ENCODE measurements around the gene ZNF417. TPM values are rescaled to one million over a fixed set of nuclear protein-coding genes. Genes with fewer than 3 reads are reported as not detected.
A peak's percentile ranks its signal among the peaks of the same experiment; 100 is the strongest.
"Not testable (repeated sequence)": the region's sequence is repeated elsewhere in the genome, so short reads cannot be mapped to it uniquely, and the experiment has no call there.

Gene ZNF417
- total RNA-seq, 2 donors from 2014 or later = 9.6 to 17.5 TPM

DNA sequence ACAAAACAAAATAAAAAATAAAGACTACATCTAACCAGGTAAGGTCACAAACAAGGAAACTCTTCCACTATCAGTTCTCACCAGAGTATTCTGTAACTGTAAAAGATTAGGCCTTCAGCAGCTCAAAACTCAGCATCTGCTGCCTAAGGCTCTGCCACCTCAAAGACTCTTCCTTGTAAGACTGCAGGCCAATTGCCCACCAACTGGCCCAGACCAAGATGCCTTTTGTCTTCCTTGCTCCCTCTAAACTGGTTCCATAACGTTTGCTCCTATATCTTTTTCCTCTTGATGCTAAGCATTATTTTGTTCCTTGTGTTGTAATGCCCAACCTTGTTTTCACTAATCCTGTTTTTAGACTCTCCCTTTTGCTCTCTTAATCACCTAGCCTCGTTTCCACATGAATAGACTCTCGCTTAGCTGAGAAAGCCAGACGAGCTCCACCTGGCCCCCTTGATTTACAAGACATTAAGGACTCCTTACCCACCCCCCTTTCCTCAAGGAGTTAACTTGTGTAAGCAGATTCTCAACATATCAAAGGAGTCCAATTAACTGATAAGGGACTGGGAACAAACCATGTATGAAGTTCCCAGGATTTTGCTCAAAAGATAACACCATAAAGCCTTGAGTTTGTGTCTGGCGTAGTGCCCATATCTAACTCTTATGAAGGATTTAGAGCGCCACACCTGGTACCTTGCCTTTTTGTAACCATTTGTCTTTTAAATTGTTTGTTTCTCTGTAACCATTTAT, 29.0 kb downstream of the ZNF417 start:
- peak; percentile 50 for DNase-seq
- no peak overlapping the region for H3K27ac ChIP-seq
- H3K27me3 ChIP-seq = no peaks in the 10 kb centered on the region
- H3K4me3 ChIP-seq = no peak overlapping the region
- no peaks in the 10 kb centered on the region for H3K4me1 ChIP-seq
- H3K9me3 ChIP-seq = no peaks in the 10 kb centered on the region
- peak overlapping the region in 1 of 2 donors; percentile 55 for H3K9ac ChIP-seq (ENCODE audit: low read depth in 2 of 2, low read length in 2 of 2)
- intact Hi-C loops (cut with DNase I) = no loop called here
- H3K36me3 ChIP-seq = no peaks in the 10 kb centered on the region
- TF ChIP-seq, protein P1, sequence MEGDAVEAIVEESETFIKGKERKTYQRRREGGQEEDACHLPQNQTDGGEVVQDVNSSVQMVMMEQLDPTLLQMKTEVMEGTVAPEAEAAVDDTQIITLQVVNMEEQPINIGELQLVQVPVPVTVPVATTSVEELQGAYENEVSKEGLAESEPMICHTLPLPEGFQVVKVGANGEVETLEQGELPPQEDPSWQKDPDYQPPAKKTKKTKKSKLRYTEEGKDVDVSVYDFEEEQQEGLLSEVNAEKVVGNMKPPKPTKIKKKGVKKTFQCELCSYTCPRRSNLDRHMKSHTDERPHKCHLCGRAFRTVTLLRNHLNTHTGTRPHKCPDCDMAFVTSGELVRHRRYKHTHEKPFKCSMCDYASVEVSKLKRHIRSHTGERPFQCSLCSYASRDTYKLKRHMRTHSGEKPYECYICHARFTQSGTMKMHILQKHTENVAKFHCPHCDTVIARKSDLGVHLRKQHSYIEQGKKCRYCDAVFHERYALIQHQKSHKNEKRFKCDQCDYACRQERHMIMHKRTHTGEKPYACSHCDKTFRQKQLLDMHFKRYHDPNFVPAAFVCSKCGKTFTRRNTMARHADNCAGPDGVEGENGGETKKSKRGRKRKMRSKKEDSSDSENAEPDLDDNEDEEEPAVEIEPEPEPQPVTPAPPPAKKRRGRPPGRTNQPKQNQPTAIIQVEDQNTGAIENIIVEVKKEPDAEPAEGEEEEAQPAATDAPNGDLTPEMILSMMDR (IDR thresholded peaks at IDR 0.05) = no peak

DNA sequence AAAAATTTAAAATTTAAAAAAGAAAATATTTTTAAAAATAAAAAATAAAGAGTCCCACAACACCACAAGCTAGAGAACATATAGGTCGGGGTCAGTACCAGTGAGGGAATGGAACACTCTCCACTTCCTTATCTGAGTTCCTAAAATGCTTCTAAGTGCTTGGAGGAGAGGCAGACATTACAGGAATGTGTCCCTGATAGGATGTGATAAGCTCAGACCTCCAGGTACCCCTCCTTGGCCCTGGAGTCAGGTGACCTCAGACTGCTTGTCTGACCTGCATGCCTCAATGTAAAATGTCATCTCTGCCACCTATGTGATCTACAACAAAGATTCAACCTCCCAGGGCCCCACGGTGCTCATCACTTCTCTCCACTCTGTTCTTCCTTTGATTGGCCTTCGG, 30.3 kb downstream of the ZNF417 start:
- no peak for DNase-seq
- TF ChIP-seq, protein P1 (IDR thresholded peaks at IDR 0.05) = no peak
- no peak overlapping the region for H3K9ac ChIP-seq (ENCODE audit: low read depth in 2 of 2, low read length in 2 of 2)
- H3K36me3 ChIP-seq = no peaks in the 10 kb centered on the region
- intact Hi-C loops (cut with DNase I) = no loop called here
- H3K27me3 ChIP-seq = no peaks in the 10 kb centered on the region
- H3K27ac ChIP-seq = no peak overlapping the region
- H3K4me1 ChIP-seq = no peaks in the 10 kb centered on the region
- H3K4me3 ChIP-seq = no peak overlapping the region
- no peaks in the 10 kb centered on the region for H3K9me3 ChIP-seq

DNA sequence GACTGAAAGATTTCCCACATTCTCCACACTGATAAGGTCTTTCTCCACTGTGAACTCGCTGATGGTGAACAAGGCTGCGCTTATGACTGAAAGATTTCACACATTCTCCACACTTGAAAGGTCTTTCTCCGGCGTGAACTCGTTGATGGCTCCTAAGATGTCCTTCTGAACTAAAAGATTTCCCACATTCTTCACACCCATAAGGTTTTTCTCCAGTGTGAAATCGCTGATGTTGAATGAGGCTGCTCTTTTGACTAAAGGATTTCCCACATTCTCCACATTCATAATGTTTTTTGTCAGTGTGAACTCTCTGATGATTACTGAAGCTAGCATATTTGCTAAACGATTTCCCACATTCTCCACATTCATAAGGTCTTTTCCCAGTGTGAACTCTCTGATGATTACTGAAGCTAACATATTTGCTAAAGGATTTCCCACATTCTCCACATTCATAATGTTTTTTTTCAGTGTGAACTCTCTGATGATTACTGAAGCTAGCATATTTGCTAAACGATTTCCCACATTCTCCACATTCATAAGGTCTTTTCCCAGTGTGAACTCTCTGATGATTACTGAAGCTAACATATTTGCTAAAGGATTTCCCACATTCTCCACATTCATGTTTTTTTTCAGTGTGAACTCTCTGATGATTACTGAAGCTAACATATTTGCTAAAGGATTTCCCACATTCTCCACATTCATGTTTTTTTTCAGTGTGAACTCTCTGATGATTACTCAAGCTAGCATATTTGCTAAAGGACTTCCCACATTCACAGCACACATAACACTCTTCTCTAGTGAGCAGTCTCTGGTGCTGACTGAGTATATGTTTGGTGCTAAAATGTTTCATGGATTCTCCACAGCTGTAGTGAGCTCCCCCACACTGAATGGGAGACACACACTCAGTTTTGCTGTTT, 42.3 kb downstream of the ZNF417 start:
- H3K27ac ChIP-seq; H3K4me1 ChIP-seq; H3K36me3 ChIP-seq; H3K9ac ChIP-seq (ENCODE audit: low read depth in 2 of 2, low read length in 2 of 2); DNase-seq; H3K27me3 ChIP-seq; intact Hi-C loops (cut with DNase I); H3K4me3 ChIP-seq: not testable (repeated sequence)
- H3K9me3 ChIP-seq = peaks cover 17% of the 10 kb centered on the region

DNA sequence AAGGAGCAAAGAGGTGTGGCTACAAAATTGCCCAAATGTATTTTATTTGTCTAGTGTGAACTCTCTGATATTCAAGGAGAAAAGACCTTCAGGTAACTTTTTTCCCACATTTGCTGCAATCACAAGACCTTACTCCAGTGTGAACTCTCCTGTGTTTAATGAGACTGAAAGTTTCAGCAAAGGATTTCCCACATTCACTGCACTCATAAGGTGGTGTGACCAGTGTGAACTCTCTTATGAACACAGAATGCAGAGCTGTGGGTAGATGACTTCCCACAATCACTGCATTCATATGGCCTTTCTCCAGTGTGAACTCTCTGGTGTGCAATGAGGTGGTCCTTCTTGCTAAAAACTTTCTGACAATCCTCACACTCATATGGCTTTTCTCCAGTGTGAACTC, 43.9 kb downstream of the ZNF417 start:
- Histone ChIP-seq H3K36me3 (no peaks in the 10 kb centered on the region), H3K9ac (ENCODE audit: low read depth in 2 of 2, low read length in 2 of 2) (no peak overlapping the region), H3K9me3 (peaks cover 17% of the 10 kb centered on the region), H3K4me3 (no peak overlapping the region), H3K4me1 (no peaks in the 10 kb centered on the region), H3K27me3 (no peaks in the 10 kb centered on the region), H3K27ac (no peak overlapping the region)
- intact Hi-C loops (cut with DNase I) = no loop called here
- TF ChIP-seq, protein P1 (IDR thresholded peaks at IDR 0.05) = no peak
- DNase-seq = no peak

DNA sequence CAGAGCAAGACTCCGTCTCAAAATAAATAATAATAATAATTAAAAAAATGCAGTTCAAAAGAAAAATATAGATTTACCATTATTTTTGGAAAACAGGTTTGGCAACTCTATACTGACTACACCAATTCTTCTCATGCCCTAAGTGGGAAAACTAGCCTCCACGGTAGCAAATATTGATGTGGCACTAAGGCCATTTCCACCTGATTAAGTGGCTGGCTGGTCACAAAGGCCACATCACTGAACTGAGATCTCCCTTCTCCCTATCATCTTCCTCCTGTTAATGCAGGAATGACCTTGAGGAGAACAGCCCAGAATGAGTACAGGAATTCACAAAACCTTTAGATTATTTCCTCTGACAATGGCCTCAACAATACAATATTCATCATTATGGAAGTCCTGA, 46.2 kb downstream of the ZNF417 start:
- intact Hi-C loops (cut with DNase I) = no loop called here
- Histone ChIP-seq H3K9me3 (peaks cover 22% of the 10 kb centered on the region), H3K36me3 (peaks cover 10% of the 10 kb centered on the region)

DNA sequence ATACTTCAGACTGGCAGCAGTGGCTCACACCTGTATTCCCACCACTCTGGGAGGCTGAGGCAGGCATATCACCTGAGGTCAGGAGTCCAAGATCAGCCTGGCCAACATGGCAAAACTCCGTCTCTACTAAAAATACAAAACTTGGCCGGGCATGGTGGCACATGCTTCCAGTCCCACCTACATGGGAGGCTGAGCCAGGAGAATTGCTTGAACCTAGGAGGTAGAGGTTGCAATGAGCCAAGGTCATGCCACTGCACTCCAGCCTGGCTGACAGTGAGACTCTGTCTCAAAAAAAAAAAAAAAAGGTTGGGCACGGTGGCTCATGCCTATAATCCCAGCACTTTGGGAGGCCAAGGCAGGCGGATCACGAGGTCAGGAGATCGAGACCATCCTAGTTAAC, 46.7 kb downstream of the ZNF417 start:
- H3K27me3 ChIP-seq; H3K27ac ChIP-seq; H3K9ac ChIP-seq (ENCODE audit: low read depth in 2 of 2, low read length in 2 of 2); H3K4me3 ChIP-seq; DNase-seq; H3K4me1 ChIP-seq; intact Hi-C loops (cut with DNase I): not testable (repeated sequence)
- H3K9me3 ChIP-seq = peaks cover 22% of the 10 kb centered on the region
- peaks cover 10% of the 10 kb centered on the region for H3K36me3 ChIP-seq

More for the DNA sequence above, 46.2 kb downstream of the ZNF417 start:
- Histone ChIP-seq H3K27ac (no peak overlapping the region), H3K4me1 (no peaks in the 10 kb centered on the region), H3K4me3 (no peak overlapping the region), H3K27me3 (no peaks in the 10 kb centered on the region), H3K9ac (ENCODE audit: low read depth in 2 of 2, low read length in 2 of 2) (no peak overlapping the region)
- TF ChIP-seq, protein P1 (IDR thresholded peaks at IDR 0.05) = no peak
- no peak for DNase-seq

Data from colonic mucosa (tissue), 4 donors.